K562 (cell line): Measurements from ENCODE around the gene ZC3H7B. TPM values are rescaled to one million over a fixed set of nuclear protein-coding genes. Genes with fewer than 3 reads are reported as not detected.

Experiments
- ATAC-seq: fragments of 200-7000 bp; cut with Tn5 transposase; 3 replicates; pipeline ENCODE4 v1.9.1; 2020; ENCODE audit warnings: moderate library complexity
- BruUV-seq: library from RNA; stranded (reverse); fragments of 400-500 nt; replicated peaks from 2 replicates; lab custom pipeline; 2021; lab: Mats Ljungman, UMichigan
- CTCF ChIA-PET: fragments of 300-600 bp; formaldehyde crosslinking; extraction: SDS; loops from one replicate; lab custom pipeline; 2021; ENCODE audit warnings: low intra/inter-chr PET ratio; lab: Yijun Ruan, JAX
- POLR2A ChIA-PET: fragments of 300-600, 350-650 bp; sonication (Branson Sonifier 250); formaldehyde crosslinking; extraction: SDS; loops from one replicate; lab custom pipeline; 2021; ENCODE audit warnings: antibody characterized with exemption, inconsistent platforms; lab: Yijun Ruan, JAX
- DNase-seq, 4 experiments: peaks; one replicate each; pipeline versions ENCODE4 v3.0.0 to v3.0.0-alpha.2; 2011 to 2018; ENCODE audit warnings: low spot score in 3 of 4, mixed read lengths in 3 of 4; ENCODE audit errors: extremely low read depth in 1 of 4
- FAIRE-seq: peaks from 2 replicates; lab custom pipeline; 2011; peaks lifted over from hg19 to GRCh38; lab: Jason Lieb, UNC
- H2AFZ ChIP-seq: 2 replicates; pipeline ENCODE4 v1.6.0; 2011; ENCODE audit warnings: low read depth, low read length, control low read depth, inconsistent platforms
- H3K27ac ChIP-seq: fragments of 200-600 bp; 3 replicates; pipeline ENCODE4 v1.8.0; 2011; ENCODE audit warnings: low read depth, mild to moderate bottlenecking, control low read depth, inconsistent platforms, low read length, moderate library complexity, mixed read lengths; ENCODE audit errors: extremely low read depth
- H3K27me3 ChIP-seq, 2 experiments: fragments of 300-600 bp in 1 of 2; 2 replicates in 1 of 2; 3 replicates in 1 of 2; pipeline versions ENCODE4 v1.6.0 to v1.8.0; 2011; ENCODE audit warnings: inconsistent platforms in 2 of 2, low read length in 2 of 2, mild to moderate bottlenecking in 1 of 2, mixed read lengths in 1 of 2, moderate library complexity in 1 of 2; ENCODE audit not compliant: control insufficient read depth in 2 of 2, insufficient read depth in 2 of 2
- H3K36me3 ChIP-seq: fragments of 300-600 bp; 3 replicates; pipeline ENCODE4 v1.8.0; 2011; ENCODE audit warnings: mild to moderate bottlenecking, low read length, inconsistent platforms; ENCODE audit not compliant: control insufficient read depth, insufficient read depth
- H3K4me1 ChIP-seq, 2 experiments: fragments of 200-600 bp in 1 of 2; replicated peaks in 1 of 2; 2 replicates in 1 of 2; 3 replicates in 1 of 2; pipeline versions ENCODE4 v1.5.1 to v1.8.0; 2011; ENCODE audit warnings: inconsistent platforms in 2 of 2, low read length in 2 of 2, mild to moderate bottlenecking in 1 of 2, mixed read lengths in 1 of 2, moderate library complexity in 1 of 2; ENCODE audit not compliant: control insufficient read depth in 2 of 2, insufficient read depth in 2 of 2
- H3K4me2 ChIP-seq: 2 replicates; pipeline ENCODE4 v1.6.1; 2011; ENCODE audit warnings: low read length, control low read depth, inconsistent platforms, mixed read lengths; ENCODE audit not compliant: insufficient read depth
- H3K4me3 ChIP-seq: fragments of 200-600 bp; sonication (generic), shearing (Covaris generic); 2 replicates; pipeline ENCODE4 v1.5.1; 2016; ENCODE audit warnings: control low read depth, inconsistent platforms
- H3K79me2 ChIP-seq: fragments of 200-600 bp; 3 replicates; pipeline ENCODE4 v1.8.0; 2011; ENCODE audit warnings: low read length, inconsistent platforms; ENCODE audit not compliant: control insufficient read depth, insufficient read depth
- H3K9ac ChIP-seq, 2 experiments: 2 replicates each; pipeline versions ENCODE4 v1.6.0 to v1.6.1; 2011; ENCODE audit warnings: low read depth in 2 of 2, low read length in 2 of 2, control low read depth in 1 of 2, inconsistent platforms in 1 of 2, mild to moderate bottlenecking in 1 of 2, mixed read lengths in 1 of 2; ENCODE audit not compliant: insufficient read depth in 1 of 2
- H3K9me1 ChIP-seq: one replicate; pipeline ENCODE4 v1.6.0; 2011; ENCODE audit warnings: inconsistent platforms, mild to moderate bottlenecking, low read length, moderate library complexity; ENCODE audit not compliant: control insufficient read depth, insufficient read depth
- H3K9me3 ChIP-seq: replicated peaks from 2 replicates; pipeline ENCODE4 v1.5.1; 2011; ENCODE audit warnings: low read depth, low read length, inconsistent platforms; ENCODE audit not compliant: control insufficient read depth, insufficient read depth
- H4K20me1 ChIP-seq: replicated peaks from 2 replicates; pipeline ENCODE4 v1.6.1; 2011; ENCODE audit warnings: low read length, inconsistent platforms, mixed read lengths; ENCODE audit not compliant: control insufficient read depth, insufficient read depth
- FOXA3 ChIP-seq, 2 experiments: fragments of 450-650 bp in 1 of 2; sonication (generic) in 1 of 2; formaldehyde crosslinking; IDR thresholded peaks in 1 of 2; conservative IDR thresholded peaks in 1 of 2; 2 replicates each; pipeline versions ENCODE4 v1.4.0 to v1.8.0; 2020 to 2022; ENCODE audit warnings: mild to moderate bottlenecking in 2 of 2, missing genetic modification reagents in 1 of 2
- HDAC1 ChIP-seq, 2 experiments: fragments of 450-650 bp; IDR thresholded peaks; 2 replicates each; pipeline ENCODE4 v1.6.1; 2016 to 2017; ENCODE audit warnings: inconsistent platforms in 1 of 2, mild to moderate bottlenecking in 1 of 2, moderate library complexity in 1 of 2
- KLF16 ChIP-seq: IDR thresholded peaks from 2 replicates; pipeline ENCODE4 v1.6.1; 2016; ENCODE audit warnings: antibody characterized with exemption
- PCBP2 ChIP-seq: fragments of 200-400 bp; formaldehyde crosslinking; IDR thresholded peaks from 2 replicates; pipeline ENCODE4 v1.6.1; 2018; ENCODE audit warnings: low read length, low read depth, mild to moderate bottlenecking, moderate library complexity; ENCODE audit not compliant: poor library complexity, severe bottlenecking
- POLR2G ChIP-seq: fragments of 200-400 bp; formaldehyde crosslinking; IDR thresholded peaks from 2 replicates; pipeline ENCODE4 v1.6.1; 2017; ENCODE audit warnings: low read depth, mild to moderate bottlenecking, antibody characterized with exemption, low read length, moderate library complexity
- TFAM ChIP-seq: fragments of 250-450 bp; sonication (Bioruptor Pico); conservative IDR thresholded peaks from 2 replicates; pipeline ENCODE4 v1.5.0; 2021; ENCODE audit warnings: mild to moderate bottlenecking, moderate library complexity
- ZBTB34 ChIP-seq: fragments of 250-450 bp; sonication (Bioruptor Pico); IDR thresholded peaks from 2 replicates; pipeline ENCODE4 v1.8.0; 2021; ENCODE audit warnings: mild to moderate bottlenecking, moderate library complexity
- ZFPM2 ChIP-seq: fragments of 250-450 bp; sonication (Bioruptor Pico); IDR thresholded peaks from 2 replicates; pipeline ENCODE4 v1.5.1; 2022; ENCODE audit warnings: mild to moderate bottlenecking
- ZKSCAN8 ChIP-seq: fragments of 200-800 bp; sonication (Bioruptor generic); IDR thresholded peaks from 2 replicates; pipeline ENCODE4 v1.6.1; 2016; ENCODE audit warnings: missing genetic modification characterization, missing compliant biosample characterization
- ZNF121 ChIP-seq: sonication (generic); formaldehyde crosslinking; conservative IDR thresholded peaks from 2 replicates; pipeline ENCODE4 v1.8.0; 2022; ENCODE audit warnings: missing genetic modification reagents
- WGBS: fragments of 100-300 bp; shearing (Covaris generic); methylation state at CpG from one replicate; pipeline ENCODE4 v1.1.6; 2016; ENCODE audit warnings: low coverage, mixed read lengths; ENCODE audit not compliant: insufficient coverage; ENCODE audit errors: missing lambda C conversion rate; 5-methylcytosine and 5-hydroxymethylcytosine counted together
- in situ Hi-C: fragments of 300-500 bp; cut with MboI; formaldehyde crosslinking; loops from 4 replicates; pipeline ENCODE4 v1.15.0; 2018; ENCODE audit warnings: inconsistent platforms, mixed read lengths
- intact Hi-C: fragments of 100-400 bp; cut with micrococcal nuclease; formaldehyde crosslinking; loops from 2 replicates; pipeline ENCODE4 v1.14.2; 2022
- polyA plus RNA-seq, 8 experiments: library from polyadenylated mRNA; depleted of rRNA in 4 of 8; stranded (reverse) in 5 of 8; unstranded in 3 of 8; fragments of >200 nt; fragmentation: Nextera tagmentation in 2 of 8; fragmentation: Illumina TruSeq in 1 of 8; extraction: Ambion mirVana in 2 of 8; extraction: Trizol in 1 of 8; gene quantifications; 2 replicates each; pipeline versions ENCODE4 v1.2.1 to v1.2.3, GENCODE V29; 2011 to 2014; ENCODE audit warnings: inconsistent platforms in 1 of 8, missing spikeins in 1 of 8
- total RNA-seq, 7 experiments: library from RNA; depleted of rRNA in 6 of 7; stranded (reverse); fragments of >200 nt in 6 of 7; fragmentation: Illumina TruSeq in 2 of 7; extraction: Trizol in 2 of 7; gene quantifications; 2 replicates each; pipeline versions ENCODE4 v1.2.1 to v1.2.3, GENCODE V29; 2011 to 2021; ENCODE audit warnings: low replicate concordance in 1 of 7

Gene ZC3H7B
- total and polyA plus RNA-seq, 9 of the 15 experiments (the other 6 are each of a cell fraction or from before 2014, with no cell fraction given), result 0.07 to 49.8 (median 26.8) TPM

GRCh38 chr22:41302811-41303210 is 1.5 kb downstream of the ZC3H7B start:
- POLR2A ChIA-PET, result interaction anchor here (1.1 to 2.4 kb wide), 3 partner anchors 9 to 17 kb away, joined by 5 to 11 read pairs (median 8); partner anchors contain the start of gene RANGAP1

GRCh38 chr22:41305646-41306045 is 4.3 kb downstream of the ZC3H7B start:
- peak overlapping the region in 1 of 2 experiments; percentile 14; a peak in 1 of 4 replicates for H3K9ac ChIP-seq
- no peak for FAIRE-seq
- POLR2A ChIA-PET, result interaction anchor here (0.6 kb wide), 1 partner anchor 1078 kb away, joined by 3 read pairs; no protein-coding TSS in a partner anchor
- H3K4me2 ChIP-seq, result no peak overlapping the region
- ATAC-seq, result no peak
- no peaks in the 10 kb centered on the region for H3K9me1 ChIP-seq
- H3K36me3 ChIP-seq, result peaks cover 35% of the 10 kb centered on the region; the same call in 2 of the 3 replicates
- H3K79me2 ChIP-seq, result peaks cover 90% of the 10 kb centered on the region
- no TSS peak for BruUV-seq
- H3K27me3 ChIP-seq, result no peaks in the 10 kb centered on the region
- H3K4me1 ChIP-seq, result peaks cover 25 to 26% of the 10 kb centered on the region in 2 experiments; a peak in 4 of 5 replicates
- H3K27ac ChIP-seq, result 0 out of 3 replicates have a peak overlapping the region, but pooled peaks have one; percentile 9
- 71% methylated on average over 4 of the region's 4 CpGs for WGBS
- no peaks in the 10 kb centered on the region for H3K9me3 ChIP-seq
- in situ Hi-C loops, result no loop called here
- H2AFZ ChIP-seq, result no peak overlapping the region
- no peaks in the 10 kb centered on the region for H4K20me1 ChIP-seq
- no peak for DNase-seq
- intact Hi-C loops, result loop anchor here (10.0 kb wide), 1 partner anchor 381 kb away; no protein-coding TSS in a partner anchor
- TF ChIP-seq ZNF121 (CRISPR knock-in tag), result no peak
- TF ChIP-seq ZFPM2 (CRISPR knock-in tag), result no peak
- TF ChIP-seq ZBTB34, result no peak
- TF ChIP-seq POLR2G, result no peak
- TF ChIP-seq ZKSCAN8 (CRISPR knock-in tag), result no peak
- TF ChIP-seq HDAC1 (IDR thresholded peaks at IDR 0.05), result no peak
- TF ChIP-seq TFAM (CRISPR knock-in tag), result no peak
- TF ChIP-seq KLF16, result no peak
- CTCF ChIA-PET, result interaction anchor here (0.7 kb wide), 1 partner anchor 63 kb away, joined by 5 read pairs; no protein-coding TSS in a partner anchor
- no peak overlapping the region for H3K4me3 ChIP-seq

More at GRCh38 chr22:41302811-41303210, 1.5 kb downstream of the ZC3H7B start:
- intact Hi-C loops, result loop anchor here (10.0 kb wide), 1 partner anchor 378 kb away; no protein-coding TSS in a partner anchor
- Histone ChIP-seq H3K79me2 (peaks cover 69% of the 10 kb centered on the region), H3K4me2 (peak overlapping the region; percentile 83), H3K9me1 (no peaks in the 10 kb centered on the region)
- peak; percentile 3; the same call in 2 of the 3 replicates for ATAC-seq
- TF ChIP-seq FOXA3 (CRISPR knock-in tag; conservative IDR thresholded peaks at IDR 0.05 in 1 of 2, IDR thresholded peaks at IDR 0.05 in 1 of 2) (0 out of 4 replicates have a peak, but pooled peaks of 1 of the 2 experiments have one; percentile 20), PCBP2 (no peak)
- TF ChIP-seq, all 486 proteins: peak for 1
- no TSS peak for BruUV-seq
- H3K4me3 ChIP-seq, result peak overlapping the region; percentile 90
- CTCF ChIA-PET, result no interaction called here
- H3K4me1 ChIP-seq, result peaks cover 13 to 18% of the 10 kb centered on the region in 2 experiments; a peak in 4 of 5 replicates
- FAIRE-seq, result no peak
- H4K20me1 ChIP-seq, result no peaks in the 10 kb centered on the region
- H3K9me3 ChIP-seq, result no peaks in the 10 kb centered on the region
- 0% methylated on average over 5 of the region's 5 CpGs for WGBS
- peak overlapping the region; percentile 95 to 98 for H3K9ac ChIP-seq
- peaks cover 22% of the 10 kb centered on the region; the same call in 2 of the 3 replicates for H3K36me3 ChIP-seq
- H3K27me3 ChIP-seq, result no peaks in the 10 kb centered on the region
- DNase-seq, result no peak
- in situ Hi-C loops, result no loop called here
- no peak overlapping the region for H2AFZ ChIP-seq
- peak overlapping the region; percentile 92 for H3K27ac ChIP-seq
